Muscle of back (tissue), 13 donors: Measurements from ENCODE around the gene PTTG1IP2. TPM values are rescaled to one million over a fixed set of nuclear protein-coding genes. Genes with fewer than 3 reads are reported as not detected.
"Not testable (repeated sequence)": the region's sequence is repeated elsewhere in the genome, so short reads cannot be mapped to it uniquely, and the experiment has no call there.

ENCODE experiments used
- DNase-seq, 3 donors: peaks; one replicate each; pipeline versions ENCODE4 v3.0.0 to v3.0.0-alpha.2; 2013
- long read RNA-seq, 9 donors: transcript quantifications; one replicate each; lab custom pipeline, GENCODE V29; 2026
- polyA plus RNA-seq, 10 donors: library from polyadenylated mRNA; unstranded; fragments of 120-200 nt; gene quantifications; one replicate each; pipeline ENCODE4 v1.2.1, GENCODE V29; 2013; ENCODE audit not compliant: insufficient read length in 10 of 10

Gene PTTG1IP2
- not detected for polyA plus RNA-seq
- long read RNA-seq, donor 1, result 0 reads
- long read RNA-seq, donor 2, result 0 reads
- long read RNA-seq, donor 3, result 0 reads
- long read RNA-seq, donor 4, result 0 reads
- long read RNA-seq, donor 5, result 0 reads
- long read RNA-seq, donor 6, result 0 reads
- long read RNA-seq, donor 7, result 0 reads
- long read RNA-seq, donor 8, result 0 reads
- long read RNA-seq, donor 9, result 0 reads

DNA sequence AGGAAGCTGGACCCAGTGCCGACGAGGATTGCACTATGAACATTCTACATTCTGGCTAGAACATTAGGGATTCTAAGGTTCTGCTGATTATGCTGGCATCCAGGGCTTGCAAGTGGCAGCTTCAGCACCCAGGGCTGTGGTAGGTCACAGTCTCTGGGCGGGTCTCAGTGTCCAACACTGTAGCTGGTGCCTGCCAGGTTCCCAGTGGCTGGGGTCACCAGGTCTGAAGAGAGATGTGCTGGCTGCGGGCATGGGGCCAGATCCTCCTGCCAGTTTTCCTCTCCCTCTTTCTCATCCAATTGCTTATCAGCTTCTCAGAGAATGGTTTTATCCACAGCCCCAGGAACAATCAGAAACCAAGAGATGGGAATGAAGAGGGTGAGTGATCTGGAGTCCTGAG is at the start of gene PTTG1IP2:
Gene PTTG1IP2, plus strand, starts transcription at position 86 of the 400 bp plus-strand sequence. Its CDS starts 148 bp downstream, at position 234.
- no peak for DNase-seq

GRCh38 chr7:90421651-90422050 is 47.8 kb upstream of the PTTG1IP2 start:
- DNase-seq, result no peak

DNA sequence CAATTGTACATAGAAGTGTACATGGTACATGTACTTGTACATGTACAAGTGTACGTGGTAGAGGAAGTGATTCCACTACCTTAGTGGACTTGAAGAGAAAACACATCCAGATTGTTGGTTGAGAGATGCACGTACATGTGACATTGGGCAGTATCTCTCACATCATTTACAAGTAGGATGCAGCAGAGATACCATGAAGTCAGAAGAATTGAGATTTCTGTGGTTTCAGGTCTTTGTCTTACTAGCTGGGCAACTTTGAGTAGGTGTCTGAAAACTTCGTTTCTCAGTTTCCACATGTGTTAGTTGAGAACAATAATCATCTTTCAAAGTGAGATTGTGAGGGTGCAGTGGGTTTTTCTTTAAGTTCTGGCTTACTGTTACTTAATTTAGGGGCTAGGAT is 44.7 kb upstream of the PTTG1IP2 start:
- no peak for DNase-seq

- DNase-seq, result no peak
Measured at GRCh38 chr7:90425376-90425775, 44.1 kb upstream of the PTTG1IP2 start.

DNA sequence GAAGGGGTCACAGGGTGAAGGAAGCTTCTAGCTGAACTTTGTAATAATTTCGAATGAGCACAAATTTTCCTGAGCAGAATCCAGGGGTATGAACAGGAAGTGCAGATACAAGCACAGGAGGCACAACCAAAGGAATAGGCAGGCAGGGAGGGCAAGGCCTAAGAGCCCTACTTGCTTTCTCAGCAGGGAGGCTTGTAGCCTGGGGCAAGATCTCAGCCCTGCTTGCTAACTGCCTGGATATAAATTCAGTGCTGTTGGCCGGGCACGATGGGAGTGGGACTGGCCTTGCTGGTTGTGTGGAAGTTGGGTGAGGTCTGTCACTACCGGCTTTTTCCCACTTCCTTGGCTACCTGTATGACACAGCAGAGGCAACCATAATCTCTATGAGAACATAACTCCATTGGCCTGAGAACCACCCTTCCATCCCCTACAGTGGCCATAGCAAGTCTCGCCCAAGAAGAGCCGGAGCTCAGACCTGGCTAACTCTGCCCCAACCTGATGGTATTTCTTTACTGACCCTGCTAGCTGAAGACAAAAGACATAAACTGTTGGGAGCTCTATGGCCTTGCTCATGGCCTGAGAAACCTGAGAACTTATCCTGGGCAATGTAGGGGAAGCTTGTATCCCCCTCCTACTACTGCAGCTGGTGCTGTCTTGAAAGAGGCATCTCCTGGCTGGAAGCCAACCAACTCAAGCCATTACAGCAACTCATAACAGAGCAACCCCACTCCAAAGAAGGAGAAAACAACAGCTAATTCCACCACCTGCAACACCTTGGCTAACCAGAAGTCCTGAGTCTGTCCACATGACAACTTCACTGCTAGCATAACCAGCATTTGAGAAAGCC is 38.6 kb upstream of the PTTG1IP2 start:
- DNase-seq, result peak; percentile 16 to 49 (median 27)

DNA sequence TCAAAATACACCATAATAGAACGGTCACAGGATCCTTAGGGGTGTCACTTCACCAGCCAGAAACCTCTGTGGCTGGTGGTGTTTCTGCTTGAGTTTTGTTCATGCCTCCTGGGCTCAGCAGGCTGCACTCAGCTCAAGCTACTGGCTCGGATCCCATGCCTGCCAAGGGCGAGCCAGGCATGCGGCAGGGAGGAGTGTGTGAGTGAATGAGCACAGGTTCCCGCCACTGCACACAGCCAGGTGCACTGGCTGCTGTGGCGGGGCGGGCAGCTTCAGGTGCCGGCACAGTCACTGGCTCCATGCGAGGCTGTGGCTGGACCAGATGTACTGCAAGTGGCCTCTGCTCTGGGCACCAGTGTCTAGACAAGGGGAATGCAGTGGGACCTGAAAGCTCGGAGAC is 36.7 kb upstream of the PTTG1IP2 start:
- DNase-seq, result no peak

DNA sequence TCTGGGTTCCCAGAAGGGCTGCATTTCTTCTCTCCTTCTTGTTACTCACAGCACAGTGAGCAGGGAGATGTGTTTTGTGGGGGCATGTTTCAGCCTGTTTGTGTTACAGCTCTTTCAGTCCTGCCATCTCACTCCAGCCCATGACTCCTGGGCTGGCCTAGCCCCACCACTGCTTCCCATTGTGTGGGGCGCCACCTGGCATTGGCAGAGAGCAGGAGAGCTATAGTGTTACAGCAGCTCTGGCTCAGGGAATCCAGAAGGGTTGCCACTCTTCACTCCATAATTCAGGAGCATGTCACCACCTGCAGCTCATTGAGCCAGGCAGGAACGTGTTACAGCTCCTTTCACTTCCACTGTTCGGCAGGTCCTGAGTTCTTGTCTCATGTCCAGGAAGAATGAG is 36.2 kb upstream of the PTTG1IP2 start:
- DNase-seq, result no peak

DNA sequence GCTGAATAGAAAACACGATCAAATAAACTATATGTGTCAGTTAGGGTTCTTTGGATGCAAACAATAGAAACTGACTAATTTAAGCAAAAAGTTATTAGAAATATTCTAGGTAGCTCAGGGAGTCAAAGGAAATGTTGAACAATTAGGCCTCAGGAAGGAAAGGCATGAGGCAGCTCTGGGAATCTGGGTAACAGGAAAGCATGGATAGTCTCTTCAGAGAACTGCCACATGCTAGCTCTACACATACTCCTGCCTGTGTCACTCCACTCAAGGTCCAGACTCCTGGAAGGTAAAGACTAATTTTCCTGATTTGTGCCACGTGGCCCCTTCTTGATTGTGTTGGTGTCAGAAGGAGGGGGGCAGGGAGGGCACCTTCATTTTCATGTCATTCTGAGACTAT is 23.8 kb upstream of the PTTG1IP2 start:
- DNase-seq, result no peak

DNA sequence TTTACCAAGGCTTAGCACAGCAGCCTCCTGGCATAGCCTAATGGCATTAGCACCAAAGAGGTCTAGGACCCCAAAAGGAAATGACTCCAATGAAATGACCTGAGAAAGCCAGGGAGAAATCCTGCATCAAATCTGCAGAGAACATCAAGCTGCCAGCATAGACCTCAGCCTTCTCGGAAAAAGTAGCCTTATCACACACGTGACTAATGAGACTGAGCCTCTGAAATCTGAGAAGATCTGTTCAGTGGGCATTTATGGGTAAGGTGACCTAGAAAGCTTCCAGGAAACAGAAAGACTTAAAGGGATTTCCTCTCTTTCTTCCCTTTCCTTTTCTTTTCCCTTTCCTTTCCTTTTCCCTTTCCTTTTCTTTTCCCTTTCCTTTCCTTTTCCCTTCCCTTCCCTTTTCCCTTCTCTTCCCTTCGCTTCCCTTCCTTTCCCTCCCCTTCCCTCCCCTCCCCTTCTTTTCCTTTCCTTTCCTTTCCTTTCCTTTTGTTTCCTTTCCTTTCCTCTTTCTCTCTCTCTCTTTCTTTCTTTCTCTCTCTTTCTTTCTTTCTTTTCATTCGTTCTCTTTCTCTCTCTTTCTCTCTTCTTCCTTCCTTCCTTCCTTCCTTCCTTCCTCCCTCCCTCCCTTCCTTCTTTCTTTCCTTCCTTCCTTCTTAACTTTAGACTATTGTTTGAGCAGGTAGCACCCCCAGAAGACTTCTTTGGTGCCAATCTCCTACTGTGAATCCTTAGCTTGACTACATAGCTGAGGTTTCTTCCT is 23.1 kb upstream of the PTTG1IP2 start:
- no peak for DNase-seq

DNA sequence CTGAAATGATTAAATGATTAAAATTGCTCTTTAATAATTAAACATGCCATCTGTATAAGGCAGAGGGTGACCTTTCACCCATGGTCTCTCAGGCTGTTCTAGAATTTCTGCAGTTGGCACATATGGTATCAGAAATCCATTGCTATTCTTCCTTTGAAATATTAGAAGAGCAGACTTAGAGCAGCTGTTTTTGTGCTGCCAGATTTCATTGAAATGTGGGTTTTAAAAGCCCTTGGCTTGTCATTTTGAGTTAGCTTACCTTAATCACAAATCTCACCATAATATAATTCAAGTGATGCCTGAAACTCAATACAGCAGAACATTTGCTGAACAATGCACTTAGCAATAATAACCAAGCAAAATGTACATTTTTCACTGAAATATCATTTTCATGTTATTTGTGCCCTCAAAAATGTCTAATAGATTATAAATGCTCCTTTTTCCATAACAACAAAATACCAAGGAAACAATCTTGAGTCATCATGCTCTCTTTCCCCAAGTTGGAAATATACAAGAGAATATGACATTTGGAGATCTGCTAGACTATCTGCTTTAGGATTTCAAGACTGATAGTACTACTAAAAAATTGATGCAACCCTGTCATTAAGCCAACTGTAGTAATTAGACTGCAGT is 16.1 kb upstream of the PTTG1IP2 start:
- DNase-seq, result no peak

DNA sequence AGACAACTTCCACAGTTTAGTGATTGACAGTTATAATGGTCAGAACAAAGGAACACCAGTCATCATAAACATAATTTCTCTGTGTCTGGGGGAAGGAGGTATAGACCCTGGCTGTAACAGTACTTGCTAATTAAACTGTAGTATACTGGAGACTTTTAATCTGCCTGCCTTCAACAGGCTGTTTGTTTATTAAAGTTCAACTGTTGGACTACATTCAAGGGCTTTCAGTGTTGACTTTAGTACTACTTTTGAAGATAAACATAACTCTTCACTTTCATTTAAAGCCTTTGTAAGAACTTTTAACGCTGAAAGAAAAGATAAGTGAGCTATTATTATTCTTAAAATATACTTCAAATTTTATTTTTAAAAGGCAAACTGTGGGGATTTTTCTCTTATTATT is 15.5 kb upstream of the PTTG1IP2 start:
- no peak for DNase-seq

DNA sequence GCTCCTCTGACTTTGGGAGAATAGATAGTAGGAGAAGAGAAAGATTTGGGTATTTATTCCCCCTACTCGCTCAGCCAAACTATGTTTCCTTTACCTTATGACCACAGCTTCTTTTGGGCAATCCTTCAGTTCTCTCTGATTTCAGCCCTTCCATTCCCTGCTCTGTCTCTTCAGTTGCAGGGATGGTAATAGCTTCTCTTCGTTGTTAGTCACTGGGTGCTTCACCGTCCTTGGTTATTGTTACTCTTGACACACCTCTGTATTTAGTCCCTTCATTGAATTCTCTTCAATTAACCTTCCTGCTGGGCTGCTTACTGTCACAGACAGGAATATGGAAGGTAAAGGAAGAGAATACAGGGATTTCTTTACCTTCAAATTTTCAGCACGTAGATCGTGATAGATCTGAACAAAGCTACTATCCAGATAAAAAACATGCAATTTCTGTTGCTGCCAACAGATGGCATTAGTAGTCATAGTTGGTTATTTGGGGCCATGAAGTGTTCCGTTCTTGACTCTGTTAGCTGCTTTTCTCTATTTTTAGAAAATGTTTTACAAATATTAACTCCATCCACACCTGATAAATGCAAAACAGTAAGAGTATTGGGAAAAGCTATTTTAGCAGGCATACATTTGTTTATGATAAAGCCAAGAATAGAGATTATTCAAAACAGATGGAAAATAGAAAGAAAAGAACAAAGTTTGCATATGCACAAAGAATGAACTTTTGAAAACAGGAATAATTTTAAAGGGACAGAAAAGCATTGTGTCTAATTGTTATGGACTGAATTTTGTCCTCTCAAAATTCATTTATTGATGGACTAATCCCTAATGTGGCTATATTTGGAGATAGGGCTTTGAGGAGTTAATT is 14.0 kb upstream of the PTTG1IP2 start:
- DNase-seq, result peak; percentile 41 to 76 (median 55)

- no peak for DNase-seq
Measured at GRCh38 chr7:90458104-90458503, 11.3 kb upstream of the PTTG1IP2 start.

- DNase-seq, result no peak
Measured at GRCh38 chr7:90459888-90460287, 9.6 kb upstream of the PTTG1IP2 start.

- no peak for DNase-seq
Measured at GRCh38 chr7:90461219-90461618, 8.2 kb upstream of the PTTG1IP2 start.

GRCh38 chr7:90463151-90463628 is 6.2 kb upstream of the PTTG1IP2 start:
- DNase-seq, result not testable (repeated sequence)

DNA sequence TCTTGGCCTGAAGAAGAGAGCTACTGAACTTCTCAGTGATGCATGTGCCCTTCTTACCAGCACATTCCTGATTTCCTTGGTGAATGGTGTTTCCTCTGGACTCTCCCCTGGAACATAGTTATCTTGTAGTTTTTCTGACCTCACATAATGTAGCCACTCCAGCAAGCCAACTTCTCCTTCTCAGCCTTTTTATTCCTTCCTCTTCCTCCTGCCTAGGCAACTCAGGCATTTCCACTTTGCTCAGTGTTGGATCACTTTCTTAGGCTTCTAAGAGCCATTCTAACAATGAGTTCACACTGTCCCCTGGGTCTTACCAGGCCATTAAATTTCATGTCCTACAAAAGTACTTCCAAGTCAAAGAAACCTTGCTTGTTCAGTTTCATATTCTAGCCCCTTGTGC is 3.6 kb upstream of the PTTG1IP2 start:
- DNase-seq, result no peak

DNA sequence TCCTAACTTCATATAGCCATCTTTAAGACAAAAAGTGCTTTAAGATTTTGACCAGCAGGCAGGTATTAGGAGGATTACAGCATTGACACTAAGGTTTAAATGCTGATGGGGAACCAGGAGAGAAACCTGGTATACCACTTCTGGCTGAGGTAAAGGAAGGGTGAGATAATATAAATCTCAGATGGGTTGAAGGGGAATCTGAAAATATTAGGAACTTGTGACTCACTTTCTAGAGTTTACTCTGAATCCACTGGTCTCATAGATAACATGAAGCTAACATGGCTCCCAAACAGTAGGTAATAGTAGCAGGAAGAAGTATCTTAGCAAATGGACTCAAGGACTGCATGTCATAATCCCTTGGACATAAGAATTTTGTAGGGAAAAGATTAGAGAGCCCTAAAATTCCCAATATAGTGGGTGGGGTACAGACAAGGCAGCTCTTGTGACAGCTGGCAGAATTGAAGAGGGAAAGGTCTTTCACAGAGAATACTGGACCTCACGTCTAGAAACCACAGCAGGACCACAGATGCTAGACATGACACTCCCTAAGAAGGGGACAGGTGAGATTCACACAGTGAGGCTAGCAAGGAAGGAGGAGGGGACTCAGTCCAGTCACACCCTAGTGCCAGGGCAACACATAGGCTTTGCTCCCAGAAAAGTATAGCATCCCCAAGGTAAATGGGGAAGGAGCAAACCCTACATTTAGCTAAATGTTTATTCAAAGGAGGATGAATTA is 3.5 kb downstream of the PTTG1IP2 start:
- no peak for DNase-seq

- DNase-seq, result no peak
Measured at GRCh38 chr7:90473814-90474213, 4.4 kb downstream of the PTTG1IP2 start.
